ENCODE measurements around the gene FGF2.
"Not testable (repeated sequence)": the region's sequence is repeated elsewhere in the genome, so short reads cannot be mapped to it uniquely, and the experiment has no call there.

FGF2 gene

DNA sequence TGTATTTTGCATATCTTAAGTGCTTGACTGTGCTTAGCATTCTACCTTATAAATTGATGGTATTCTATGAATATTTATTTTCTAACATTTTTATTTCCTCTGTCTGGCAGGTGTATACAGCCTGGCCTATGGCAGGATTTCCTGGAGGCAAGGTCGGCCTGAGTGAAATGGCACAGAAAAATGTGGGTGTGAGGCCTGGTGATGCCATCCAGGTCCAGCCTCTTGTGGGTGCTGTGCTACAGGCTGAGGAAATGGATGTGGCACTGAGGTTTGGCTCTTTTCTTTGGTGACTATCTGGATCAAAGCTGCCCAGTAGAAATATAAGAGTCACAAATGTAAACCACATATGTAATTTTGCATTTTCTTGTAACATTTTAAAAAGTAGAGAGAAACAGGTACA is 102.3 kb downstream of the FGF2 start:
- no peak for DNase-seq (ENCODE audit: low spot score)

DNA sequence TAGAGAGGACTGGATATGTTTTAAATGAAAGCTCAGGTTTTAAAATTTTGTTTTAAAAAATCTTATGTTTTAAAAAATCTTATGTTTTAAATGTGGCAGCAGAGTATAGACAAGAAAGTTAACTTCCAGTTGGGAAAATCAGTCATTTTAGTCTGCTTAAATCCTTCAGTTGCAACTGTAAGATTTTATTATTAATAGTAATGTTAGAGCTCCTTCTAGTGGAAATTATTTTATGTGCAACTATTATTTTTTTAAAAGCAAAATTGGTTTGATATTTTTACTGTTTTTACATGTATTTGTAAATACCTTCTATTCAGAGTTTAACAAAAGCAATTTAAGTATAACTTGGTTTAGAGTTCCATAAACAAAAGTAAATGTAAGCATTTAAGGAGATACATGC is 104.2 kb downstream of the FGF2 start:
- peak; percentile 38 for DNase-seq (ENCODE audit: low spot score)

DNA sequence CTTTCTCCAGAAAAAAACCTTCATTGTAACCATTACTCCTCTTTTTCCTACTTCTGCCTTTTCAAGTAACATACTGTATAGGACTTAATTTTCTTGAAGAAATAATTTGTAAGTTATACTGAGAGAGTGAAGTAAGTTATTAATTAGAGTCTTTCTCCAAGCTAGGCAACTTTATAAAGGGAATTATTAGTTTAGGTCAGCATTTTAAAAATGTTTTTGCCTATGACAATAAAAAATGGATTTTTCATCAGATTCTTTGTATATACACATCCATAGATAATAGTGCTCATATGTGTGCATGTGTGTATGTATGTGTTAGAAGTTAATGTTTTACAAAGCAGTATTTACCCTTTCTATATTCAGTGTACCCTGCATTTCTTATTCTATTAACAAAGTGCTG is 106.1 kb downstream of the FGF2 start:
- no peak for DNase-seq (ENCODE audit: low spot score)

DNA sequence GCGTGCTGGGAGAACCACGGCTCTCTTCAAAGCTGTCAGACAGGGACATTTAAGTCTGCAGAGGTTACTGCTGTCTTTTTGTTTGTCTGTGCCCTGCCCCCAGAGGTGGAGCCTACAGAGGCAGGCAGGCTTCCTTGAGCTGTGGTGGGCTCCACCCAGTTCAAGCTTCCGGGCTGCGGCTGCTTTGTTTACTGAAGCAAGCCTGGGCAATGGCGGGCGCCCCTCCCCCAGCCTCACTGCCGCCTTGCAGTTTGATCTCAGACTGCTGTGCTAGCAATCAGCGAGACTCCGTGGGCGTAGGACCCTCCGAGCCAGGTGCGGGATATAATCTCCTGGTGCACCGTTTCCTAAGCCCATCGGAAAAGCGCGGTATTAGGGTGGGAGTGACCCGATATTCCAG is 118.5 kb downstream of the FGF2 start:
- DNase-seq (ENCODE audit: low spot score): not testable (repeated sequence)

DNA sequence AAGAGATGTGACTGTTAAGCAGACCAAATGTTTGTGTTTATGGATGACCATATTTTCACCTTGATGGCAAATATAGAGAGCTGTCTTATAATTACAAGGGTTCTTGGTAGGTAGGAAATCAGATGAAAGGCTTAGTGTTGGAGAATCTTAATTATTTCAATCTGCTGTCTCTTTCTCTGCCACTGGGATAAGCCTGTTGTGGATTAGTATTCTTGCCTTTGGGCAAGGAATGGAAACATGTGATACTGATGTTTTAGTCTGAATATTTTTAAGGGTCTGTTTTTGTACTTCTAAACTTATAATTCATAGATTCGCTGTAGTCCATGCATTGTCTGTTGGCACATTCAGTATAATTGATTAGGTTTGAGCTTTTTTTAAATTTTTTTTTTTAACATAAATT is 119.5 kb downstream of the FGF2 start:
- DNase-seq (ENCODE audit: low spot score): no peak
